RWPE2 (cell line): ENCODE measurements around the gene THUMPD2.
A peak's percentile ranks its signal among the peaks of the same experiment; 100 is the strongest.

Experiments used
- ATAC-seq: fragments of 200-7000 bp; cut with Tn5 transposase; 3 replicates; pipeline ENCODE4 v1.9.1; 2021; ENCODE audit warnings: low read depth
- DNase-seq: peaks from one replicate; pipeline ENCODE4 v3.0.0-alpha.2; 2020; ENCODE audit warnings: low spot score
- H3K27ac ChIP-seq: fragments of 450-650 bp; 2 replicates; pipeline ENCODE4 v1.5.1; 2017; ENCODE audit warnings: mild to moderate bottlenecking; ENCODE audit not compliant: poor library complexity, severe bottlenecking
- H3K27me3 ChIP-seq: fragments of 250-450 bp; sonication (Bioruptor Pico); 2 replicates; pipeline ENCODE4 v1.5.1; 2021; ENCODE audit warnings: mild to moderate bottlenecking, moderate library complexity; ENCODE audit not compliant: insufficient read depth, poor library complexity, severe bottlenecking
- H3K36me3 ChIP-seq: fragments of 250-450 bp; sonication (Bioruptor Pico); 2 replicates; pipeline ENCODE4 v1.5.1; 2020; ENCODE audit warnings: low read depth, mild to moderate bottlenecking, moderate library complexity
- H3K4me1 ChIP-seq: fragments of 250-450 bp; sonication (Bioruptor Pico); 2 replicates; pipeline ENCODE4 v1.5.1; 2021; ENCODE audit warnings: mild to moderate bottlenecking, moderate library complexity; ENCODE audit not compliant: insufficient read depth, poor library complexity, severe bottlenecking
- H3K4me3 ChIP-seq: fragments of 250-450 bp; sonication (Bioruptor Pico); 2 replicates; pipeline ENCODE4 v1.5.1; 2021; ENCODE audit warnings: mild to moderate bottlenecking, moderate library complexity; ENCODE audit not compliant: severe bottlenecking
- H3K9me3 ChIP-seq: fragments of 250-450 bp; sonication (Bioruptor Pico); 2 replicates; pipeline ENCODE4 v1.5.1; 2021; ENCODE audit warnings: mild to moderate bottlenecking, moderate library complexity; ENCODE audit not compliant: severe bottlenecking
- TF ChIP-seq, protein P1 (sequence below): fragments of 450-650 bp; IDR thresholded peaks from one replicate; pipeline ENCODE4 v1.5.1; 2017; ENCODE audit warnings: mild to moderate bottlenecking, moderate library complexity; ENCODE audit not compliant: poor library complexity, severe bottlenecking

Gene THUMPD2

GRCh38 chr2:39778775-39779340 lies at the start of gene THUMPD2:
Gene THUMPD2, minus strand, starts transcription at chr2:39779258. Its CDS starts 19 bp downstream, at chr2:39779239.
- TF ChIP-seq, protein P1, sequence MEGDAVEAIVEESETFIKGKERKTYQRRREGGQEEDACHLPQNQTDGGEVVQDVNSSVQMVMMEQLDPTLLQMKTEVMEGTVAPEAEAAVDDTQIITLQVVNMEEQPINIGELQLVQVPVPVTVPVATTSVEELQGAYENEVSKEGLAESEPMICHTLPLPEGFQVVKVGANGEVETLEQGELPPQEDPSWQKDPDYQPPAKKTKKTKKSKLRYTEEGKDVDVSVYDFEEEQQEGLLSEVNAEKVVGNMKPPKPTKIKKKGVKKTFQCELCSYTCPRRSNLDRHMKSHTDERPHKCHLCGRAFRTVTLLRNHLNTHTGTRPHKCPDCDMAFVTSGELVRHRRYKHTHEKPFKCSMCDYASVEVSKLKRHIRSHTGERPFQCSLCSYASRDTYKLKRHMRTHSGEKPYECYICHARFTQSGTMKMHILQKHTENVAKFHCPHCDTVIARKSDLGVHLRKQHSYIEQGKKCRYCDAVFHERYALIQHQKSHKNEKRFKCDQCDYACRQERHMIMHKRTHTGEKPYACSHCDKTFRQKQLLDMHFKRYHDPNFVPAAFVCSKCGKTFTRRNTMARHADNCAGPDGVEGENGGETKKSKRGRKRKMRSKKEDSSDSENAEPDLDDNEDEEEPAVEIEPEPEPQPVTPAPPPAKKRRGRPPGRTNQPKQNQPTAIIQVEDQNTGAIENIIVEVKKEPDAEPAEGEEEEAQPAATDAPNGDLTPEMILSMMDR, result no peak
- H3K27ac ChIP-seq, result peak within 1 kb of the TSS; percentile 53
- no peaks in the 10 kb centered on the region for H3K9me3 ChIP-seq
- ATAC-seq (peak; percentile 82), DNase-seq (no peak)
- no peaks in the 10 kb centered on the region for H3K27me3 ChIP-seq
- peaks cover 26% of the 10 kb centered on the region for H3K36me3 ChIP-seq
- peak within 1 kb of the TSS; percentile 89 for H3K4me3 ChIP-seq
- H3K4me1 ChIP-seq, result peaks cover 19% of the 10 kb centered on the region

DNA sequence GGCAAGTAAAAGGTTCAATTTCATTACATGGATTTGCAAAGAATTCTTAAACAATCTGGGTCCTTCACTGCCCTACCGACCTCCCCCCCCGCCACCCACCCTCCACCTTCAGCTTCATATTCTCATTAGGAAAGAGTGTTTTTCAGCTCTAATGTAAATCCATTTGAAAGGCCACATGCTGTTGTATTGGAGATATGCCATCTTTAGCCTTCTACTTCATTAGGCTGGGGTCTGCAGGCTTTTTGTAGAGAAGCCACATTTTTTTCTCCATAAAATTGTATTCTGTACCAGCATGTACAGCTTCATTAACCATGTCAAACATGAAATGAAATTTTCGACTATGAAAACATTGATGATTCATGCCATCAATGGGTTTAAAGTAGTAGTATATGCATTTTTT lies 42.8 kb upstream of the THUMPD2 start:
- DNase-seq (no peak), ATAC-seq (no peak)
- no peak overlapping the region for H3K4me3 ChIP-seq
- H3K4me1 ChIP-seq, result no peaks in the 10 kb centered on the region
- no peaks in the 10 kb centered on the region for H3K36me3 ChIP-seq
- H3K9me3 ChIP-seq, result no peaks in the 10 kb centered on the region
- H3K27ac ChIP-seq, result no peak overlapping the region
- H3K27me3 ChIP-seq, result no peaks in the 10 kb centered on the region
- TF ChIP-seq, protein P1, result no peak

DNA sequence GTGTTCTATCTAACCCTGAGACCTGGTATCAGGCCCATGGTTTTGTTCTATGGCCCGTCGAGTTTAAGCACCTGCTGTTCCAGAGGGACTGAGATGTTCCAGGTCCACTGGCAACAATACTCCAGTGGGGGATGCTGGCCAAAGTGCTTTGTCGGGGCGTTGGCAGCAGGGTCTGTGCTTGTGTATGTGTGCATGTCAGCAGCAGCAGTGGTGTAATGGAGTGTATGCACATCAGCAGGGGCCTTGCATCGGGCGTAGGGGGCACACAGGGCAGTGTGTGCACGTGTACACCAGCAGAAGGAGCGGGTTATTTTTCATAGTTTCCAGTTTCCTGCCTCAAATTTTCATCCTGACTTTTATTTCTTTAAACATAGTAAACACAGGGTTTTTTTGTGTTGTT lies 37.8 kb upstream of the THUMPD2 start:
- H3K36me3 ChIP-seq, result no peaks in the 10 kb centered on the region
- H3K4me1 ChIP-seq, result no peaks in the 10 kb centered on the region
- no peaks in the 10 kb centered on the region for H3K9me3 ChIP-seq
- ATAC-seq (no peak), DNase-seq (no peak)
- no peak overlapping the region for H3K4me3 ChIP-seq
- TF ChIP-seq, protein P1, result no peak
- H3K27ac ChIP-seq, result no peak overlapping the region
- H3K27me3 ChIP-seq, result no peaks in the 10 kb centered on the region

DNA sequence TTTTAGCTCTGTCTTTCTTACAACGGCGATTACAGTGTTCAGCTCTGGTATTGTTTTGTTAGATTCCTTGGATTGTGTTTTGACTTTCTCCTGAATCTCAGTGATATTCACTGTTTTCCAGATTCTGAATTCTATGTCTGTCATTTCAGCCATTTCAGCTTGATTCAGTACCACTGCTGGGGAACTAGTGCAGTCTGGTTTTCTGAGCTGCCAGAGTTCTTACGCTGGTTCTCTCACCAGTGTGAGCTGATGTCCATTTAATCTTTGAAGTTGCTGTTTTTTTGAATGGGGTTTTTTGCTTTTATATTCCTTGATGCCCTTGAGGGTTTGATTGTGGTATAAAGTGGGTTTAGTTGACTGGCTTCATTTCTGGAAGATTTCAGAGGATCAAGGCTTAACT lies 37.4 kb upstream of the THUMPD2 start:
- no peaks in the 10 kb centered on the region for H3K27me3 ChIP-seq
- no peaks in the 10 kb centered on the region for H3K9me3 ChIP-seq
- H3K27ac ChIP-seq, result no peak overlapping the region
- TF ChIP-seq, protein P1, result no peak
- H3K4me3 ChIP-seq, result no peak overlapping the region
- ATAC-seq, result no peak
- DNase-seq, result no peak
- H3K4me1 ChIP-seq, result no peaks in the 10 kb centered on the region
- H3K36me3 ChIP-seq, result no peaks in the 10 kb centered on the region

DNA sequence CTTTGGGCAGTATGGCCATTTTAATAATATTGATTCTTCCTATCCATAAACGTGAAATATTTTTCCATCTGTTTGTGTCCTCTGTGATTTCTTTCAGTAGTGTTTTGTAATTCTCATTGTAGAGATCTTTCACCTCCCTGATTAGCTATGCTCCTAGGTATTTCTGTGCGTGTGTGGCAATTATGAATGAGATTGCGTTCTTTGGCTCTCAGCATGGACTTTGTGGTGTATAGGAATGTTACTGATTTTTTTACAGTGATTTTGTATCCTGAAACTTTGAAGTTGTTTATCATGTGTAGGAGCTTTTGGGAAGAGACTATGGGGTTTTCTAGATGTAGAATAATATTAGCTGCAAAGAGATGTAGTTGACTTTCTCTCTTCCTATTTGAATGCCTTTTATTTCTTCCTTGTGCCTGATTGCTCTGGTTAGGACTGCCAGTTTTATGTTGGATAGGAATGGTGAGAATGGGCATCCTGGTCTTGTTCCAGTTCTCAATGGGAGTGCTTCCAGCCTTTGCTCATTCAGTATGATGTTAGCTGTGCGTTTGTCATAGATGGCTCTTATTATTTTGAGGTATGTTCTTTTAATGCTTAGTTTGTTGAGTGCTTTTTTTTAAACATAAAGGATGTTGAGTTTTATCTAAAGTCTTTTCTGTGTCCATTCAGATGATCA lies 27.0 kb upstream of the THUMPD2 start:
- H3K4me3 ChIP-seq, result no peak overlapping the region
- DNase-seq, result no peak
- no peak for ATAC-seq
- H3K27ac ChIP-seq, result no peak overlapping the region
- no peaks in the 10 kb centered on the region for H3K4me1 ChIP-seq
- H3K9me3 ChIP-seq, result no peaks in the 10 kb centered on the region
- no peaks in the 10 kb centered on the region for H3K36me3 ChIP-seq
- TF ChIP-seq, protein P1, result no peak
- H3K27me3 ChIP-seq, result no peaks in the 10 kb centered on the region
